HepG2 (cell line): ENCODE measurements around the gene NDC80. TPM values are rescaled to one million over a fixed set of nuclear protein-coding genes. Genes with fewer than 3 reads are reported as not detected.

Experiments
- DR1 ChIP-seq: sonication (generic); formaldehyde crosslinking; IDR thresholded peaks from 2 replicates; pipeline ENCODE4 v1.8.0; 2021; ENCODE audit warnings: mild to moderate bottlenecking, missing genetic modification reagents, inconsistent platforms
- HES4 ChIP-seq: sonication (generic); formaldehyde crosslinking; IDR thresholded peaks from 2 replicates; pipeline ENCODE4 v1.9.0; 2021; ENCODE audit warnings: mild to moderate bottlenecking, missing genetic modification reagents, borderline replicate concordance
- HHEX ChIP-seq: IDR thresholded peaks from 2 replicates; pipeline ENCODE4 v1.6.1; 2016; ENCODE audit warnings: control low read depth
- JUN ChIP-seq: sonication (generic); formaldehyde crosslinking; IDR thresholded peaks from 2 replicates; pipeline ENCODE4 v1.4.0; 2020; ENCODE audit warnings: mild to moderate bottlenecking, missing genetic modification reagents
- MED1 ChIP-seq: sonication (generic); formaldehyde crosslinking; IDR thresholded peaks from 2 replicates; pipeline ENCODE4 v1.4.0; 2020; ENCODE audit warnings: missing genetic modification reagents
- MIER2 ChIP-seq: IDR thresholded peaks from 2 replicates; pipeline ENCODE4 v1.6.1; 2016; ENCODE audit warnings: missing biosample characterization, missing genetic modification reagents
- MXD3 ChIP-seq: IDR thresholded peaks from 2 replicates; pipeline ENCODE4 v1.6.1; 2016; ENCODE audit warnings: mild to moderate bottlenecking, missing biosample characterization, missing genetic modification reagents
- NFAT5 ChIP-seq: sonication (generic); formaldehyde crosslinking; IDR thresholded peaks from 2 replicates; pipeline ENCODE4 v1.4.0; 2020; ENCODE audit warnings: missing genetic modification reagents
- REST ChIP-seq, 2 experiments: IDR thresholded peaks; 2 replicates each; pipeline ENCODE4 v1.6.1; 2011 to 2012; ENCODE audit warnings: low read length in 2 of 2, borderline replicate concordance in 1 of 2, low read depth in 1 of 2, mild to moderate bottlenecking in 1 of 2, moderate library complexity in 1 of 2
- SUZ12 ChIP-seq: fragments of 150-350 bp; IDR thresholded peaks from 2 replicates; pipeline ENCODE4 v1.6.1; 2014; ENCODE audit warnings: low read depth, low read length
- TRAFD1 ChIP-seq: sonication (generic); formaldehyde crosslinking; IDR thresholded peaks from 2 replicates; pipeline ENCODE4 v1.5.1; 2020; ENCODE audit warnings: missing genetic modification reagents, mild to moderate bottlenecking, borderline replicate concordance
- ZNF574 ChIP-seq: sonication (generic); formaldehyde crosslinking; IDR thresholded peaks from 2 replicates; pipeline ENCODE4 v1.4.0; 2020; ENCODE audit warnings: missing genetic modification reagents
- ZNF616 ChIP-seq: sonication (generic); formaldehyde crosslinking; IDR thresholded peaks from 2 replicates; pipeline ENCODE4 v1.5.0; 2020; ENCODE audit warnings: low read depth, mild to moderate bottlenecking, missing genetic modification reagents
- ZNF7 ChIP-seq: IDR thresholded peaks from 2 replicates; pipeline ENCODE4 v1.6.1; 2016; ENCODE audit warnings: missing biosample characterization, missing genetic modification reagents
- polyA plus RNA-seq, 8 experiments: library from polyadenylated mRNA; depleted of rRNA in 3 of 8; stranded (reverse) in 7 of 8; unstranded in 1 of 8; fragments of >200 nt; fragmentation: Illumina TruSeq in 4 of 8; extraction: Trizol in 4 of 8; gene quantifications; 2 replicates each; pipeline versions ENCODE4 v1.2.1 to v1.2.3, GENCODE V29; 2011 to 2016; ENCODE audit warnings: low read depth in 4 of 8, missing spikeins in 1 of 8, mixed read lengths in 1 of 8; ENCODE audit not compliant: insufficient read depth in 1 of 8
- total RNA-seq, 5 experiments: library from RNA; depleted of rRNA; stranded (reverse); fragments of >200 nt; fragmentation: Illumina TruSeq; extraction: Trizol; gene quantifications; 2 replicates each; pipeline ENCODE4 v1.2.3, GENCODE V29; 2016; ENCODE audit warnings: low read depth in 1 of 5

The NDC80 gene
- total and polyA plus RNA-seq, 2 of the 13 experiments (the other 11 are each of a cell fraction or from before 2014, with no cell fraction given), result 9.6 to 33.0 TPM

GRCh38 chr18:2655178-2655953 lies 84.0 kb downstream of the NDC80 start, which contains the start of gene SMCHD1 (continued):
- TF ChIP-seq NFAT5 (CRISPR knock-in tag), result peak; percentile 65; the same call in 1 of the 2 replicates
- no peak for TF ChIP-seq HHEX (CRISPR knock-in tag)
- peak in 1 of 2 experiments; percentile 14; a peak in 1 of 4 replicates for TF ChIP-seq REST (IDR thresholded peaks at IDR 0.05; ENCODE audit: borderline replicate concordance in 1 of 2, low read depth in 1 of 2, low read length in 2 of 2)
- peak; percentile 67 for TF ChIP-seq ZNF574 (CRISPR knock-in tag)
- no peak for TF ChIP-seq TRAFD1
- TF ChIP-seq MIER2, result no peak
- TF ChIP-seq ZNF7 (CRISPR knock-in tag), result no peak
- TF ChIP-seq SUZ12, result no peak
- peak; percentile 81 for TF ChIP-seq ZNF616 (CRISPR knock-in tag)
- TF ChIP-seq MED1, result peak; percentile 59; the same call in 1 of the 2 replicates
- peak; percentile 41; the same call in 1 of the 2 replicates for TF ChIP-seq HES4 (CRISPR knock-in tag)
- no peak; the same call in 1 of the 2 replicates for TF ChIP-seq DR1 (CRISPR knock-in tag)
- peak; percentile 72; the same call in 1 of the 2 replicates for TF ChIP-seq MXD3
- TF ChIP-seq JUN (CRISPR knock-in tag), result no peak
